Measurements from ENCODE around the gene NKAIN2. TPM values are rescaled to one million over a fixed set of nuclear protein-coding genes. Genes with fewer than 3 reads are reported as not detected.

NKAIN2 gene
- polyA plus RNA-seq, 1 of the 3 experiments (the other 2 are of a cell fraction), result not detected

GRCh38 chr6:124334359-124334758, 530.7 kb downstream of the NKAIN2 start:
- H3K9me3 ChIP-seq, result no peaks in the 10 kb centered on the region
- no peaks in the 10 kb centered on the region for H3K4me1 ChIP-seq (ENCODE audit: control insufficient read depth in 1 of 2, insufficient read depth in 2 of 2, low read depth in 1 of 2, low read length in 1 of 2)
- ChIA-PET CTCF (no interaction called here), POLR2A (no interaction called here)
- no peaks in the 10 kb centered on the region for H3F3A ChIP-seq (replicated peaks; ENCODE audit: insufficient read depth)
- no peaks in the 10 kb centered on the region for H3K79me2 ChIP-seq (ENCODE audit: insufficient read depth)
- no peak overlapping the region for H3K4me2 ChIP-seq
- no peaks in the 10 kb centered on the region for H4K20me1 ChIP-seq (ENCODE audit: insufficient read depth)
- H2AFZ ChIP-seq (ENCODE audit: low read depth), result no peak overlapping the region
- no peaks in the 10 kb centered on the region for H3K9me2 ChIP-seq
- H3K4me3 ChIP-seq (ENCODE audit: low read depth in 2 of 2, low read length in 1 of 2), result no peak overlapping the region
- no peak overlapping the region for H3K9ac ChIP-seq
- H3K36me3 ChIP-seq (replicated peaks in 1 of 2; ENCODE audit: control insufficient read depth in 1 of 2, insufficient read depth in 2 of 2, low read length in 1 of 2), result no peaks in the 10 kb centered on the region
- DNase-seq, result no peak
- H3K27ac ChIP-seq (ENCODE audit: low read depth in 2 of 2, low read length in 1 of 2), result no peak overlapping the region
- WGBS (ENCODE audit: low lambda C conversion rate), result 2% methylated on average over 4 of the region's 4 CpGs
- no peaks in the 10 kb centered on the region for H3K27me3 ChIP-seq (ENCODE audit: insufficient read depth)
- TF ChIP-seq JUND (IDR thresholded peaks at IDR 0.05) (no peak), SIN3A (IDR thresholded peaks at IDR 0.05; ENCODE audit: borderline replicate concordance, low read depth, low read length) (no peak), FOXJ3 (CRISPR knock-in tag; IDR thresholded peaks at IDR 0.05) (no peak), TAF1 (IDR thresholded peaks at IDR 0.05; ENCODE audit: borderline replicate concordance, low read depth, low read length) (no peak), CHD2 (IDR thresholded peaks at IDR 0.05; ENCODE audit: low read length, partially characterized antibody) (no peak), REST (IDR thresholded peaks at IDR 0.05; ENCODE audit: low read depth, low read length) (no peak), RXRA (IDR thresholded peaks at IDR 0.05; ENCODE audit: borderline replicate concordance, low read depth) (no peak), MEF2A (IDR thresholded peaks at IDR 0.05; ENCODE audit: borderline replicate concordance, low read depth) (no peak), NRF1 (IDR thresholded peaks at IDR 0.05; ENCODE audit: low read depth, low read length) (no peak), ELF1 (IDR thresholded peaks at IDR 0.05) (no peak), EP300 (IDR thresholded peaks at IDR 0.05; ENCODE audit: borderline replicate concordance in 1 of 2, low read depth in 1 of 2, low read length in 1 of 2) (no peak), FOSL2 (IDR thresholded peaks at IDR 0.05; ENCODE audit: borderline replicate concordance, low read depth) (no peak)
- TF ChIP-seq, protein P1, sequence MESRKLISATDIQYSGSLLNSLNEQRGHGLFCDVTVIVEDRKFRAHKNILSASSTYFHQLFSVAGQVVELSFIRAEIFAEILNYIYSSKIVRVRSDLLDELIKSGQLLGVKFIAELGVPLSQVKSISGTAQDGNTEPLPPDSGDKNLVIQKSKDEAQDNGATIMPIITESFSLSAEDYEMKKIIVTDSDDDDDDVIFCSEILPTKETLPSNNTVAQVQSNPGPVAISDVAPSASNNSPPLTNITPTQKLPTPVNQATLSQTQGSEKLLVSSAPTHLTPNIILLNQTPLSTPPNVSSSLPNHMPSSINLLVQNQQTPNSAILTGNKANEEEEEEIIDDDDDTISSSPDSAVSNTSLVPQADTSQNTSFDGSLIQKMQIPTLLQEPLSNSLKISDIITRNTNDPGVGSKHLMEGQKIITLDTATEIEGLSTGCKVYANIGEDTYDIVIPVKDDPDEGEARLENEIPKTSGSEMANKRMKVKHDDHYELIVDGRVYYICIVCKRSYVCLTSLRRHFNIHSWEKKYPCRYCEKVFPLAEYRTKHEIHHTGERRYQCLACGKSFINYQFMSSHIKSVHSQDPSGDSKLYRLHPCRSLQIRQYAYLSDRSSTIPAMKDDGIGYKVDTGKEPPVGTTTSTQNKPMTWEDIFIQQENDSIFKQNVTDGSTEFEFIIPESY (IDR thresholded peaks at IDR 0.05; ENCODE audit: borderline replicate concordance, low read depth), result no peak
- TF ChIP-seq, protein P2, sequence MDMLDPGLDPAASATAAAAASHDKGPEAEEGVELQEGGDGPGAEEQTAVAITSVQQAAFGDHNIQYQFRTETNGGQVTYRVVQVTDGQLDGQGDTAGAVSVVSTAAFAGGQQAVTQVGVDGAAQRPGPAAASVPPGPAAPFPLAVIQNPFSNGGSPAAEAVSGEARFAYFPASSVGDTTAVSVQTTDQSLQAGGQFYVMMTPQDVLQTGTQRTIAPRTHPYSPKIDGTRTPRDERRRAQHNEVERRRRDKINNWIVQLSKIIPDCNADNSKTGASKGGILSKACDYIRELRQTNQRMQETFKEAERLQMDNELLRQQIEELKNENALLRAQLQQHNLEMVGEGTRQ (IDR thresholded peaks at IDR 0.05; ENCODE audit: borderline replicate concordance, low read depth, low read length), result no peak

All from SK-N-SH (cell line).